SK-N-SH (cell line): ENCODE results near the gene TXNRD2. TPM values are rescaled to one million over a fixed set of nuclear protein-coding genes. Genes with fewer than 3 reads are reported as not detected.

Source experiments
- CTCF ChIA-PET: fragments of 300-600, 350-600 bp; formaldehyde crosslinking; extraction: SDS; loops from one replicate; lab custom pipeline; 2021; lab: Yijun Ruan, JAX
- POLR2A ChIA-PET: fragments of 350-600 bp; sonication (Branson Sonifier 250); formaldehyde crosslinking; extraction: SDS; loops from one replicate; lab custom pipeline; 2020; ENCODE audit warnings: antibody characterized with exemption, inconsistent platforms; lab: Yijun Ruan, JAX
- DNase-seq: peaks from one replicate; pipeline ENCODE4 v3.0.0; 2012
- H2AFZ ChIP-seq: fragments of 200-600 bp; sonication (generic); 2 replicates; pipeline ENCODE4 v1.8.1; 2016; ENCODE audit warnings: antibody characterized with exemption, mild to moderate bottlenecking, low read depth
- H3F3A ChIP-seq: fragments of 200-600 bp; sonication (generic); replicated peaks from 2 replicates; pipeline ENCODE3; 2016; ENCODE audit warnings: antibody characterized with exemption, mild to moderate bottlenecking; ENCODE audit not compliant: insufficient read depth
- H3K27ac ChIP-seq, 2 experiments: fragments of 200-500 bp in 1 of 2; fragments of 200-600 bp in 1 of 2; sonication (Bioruptor generic) in 1 of 2; sonication (generic), shearing (Covaris generic) in 1 of 2; 2 replicates each; pipeline versions ENCODE4 v1.5.1 to v1.6.1; 2014 to 2016; ENCODE audit warnings: low read depth in 2 of 2, inconsistent platforms in 1 of 2, low read length in 1 of 2, mild to moderate bottlenecking in 1 of 2, mixed read lengths in 1 of 2
- H3K27me3 ChIP-seq: fragments of 200-600 bp; sonication (generic), shearing (Covaris generic); 2 replicates; pipeline ENCODE4 v1.6.1; 2016; ENCODE audit warnings: mixed run types; ENCODE audit not compliant: insufficient read depth
- H3K36me3 ChIP-seq, 2 experiments: fragments of 200-500 bp in 1 of 2; fragments of 200-600 bp in 1 of 2; sonication (Bioruptor generic) in 1 of 2; sonication (generic) in 1 of 2; replicated peaks in 1 of 2; 2 replicates each; pipeline versions ENCODE3 to v1.5.1; 2014 to 2016; ENCODE audit warnings: low read length in 1 of 2, mild to moderate bottlenecking in 1 of 2; ENCODE audit not compliant: insufficient read depth in 2 of 2, control insufficient read depth in 1 of 2
- H3K4me1 ChIP-seq, 2 experiments: fragments of 200-500 bp in 1 of 2; fragments of 200-600 bp in 1 of 2; sonication (Bioruptor generic) in 1 of 2; sonication (generic), shearing (Covaris generic) in 1 of 2; 2 replicates each; pipeline versions ENCODE4 v1.5.1 to v1.6.1; 2014 to 2016; ENCODE audit warnings: low read depth in 1 of 2, low read length in 1 of 2, mixed run types in 1 of 2; ENCODE audit not compliant: insufficient read depth in 2 of 2, control insufficient read depth in 1 of 2
- H3K4me2 ChIP-seq: fragments of 200-600 bp; sonication (generic), shearing (Covaris generic); 2 replicates; pipeline ENCODE4 v1.6.1; 2017; ENCODE audit warnings: mixed run types
- H3K4me3 ChIP-seq, 2 experiments: fragments of 200-500 bp in 1 of 2; fragments of 200-600 bp in 1 of 2; sonication (Bioruptor generic) in 1 of 2; sonication (generic), shearing (Covaris generic) in 1 of 2; 2 replicates each; pipeline versions ENCODE4 v1.5.1 to v1.8.1; 2014 to 2016; ENCODE audit warnings: low read depth in 2 of 2, inconsistent platforms in 1 of 2, low read length in 1 of 2, mild to moderate bottlenecking in 1 of 2, mixed read lengths in 1 of 2, moderate library complexity in 1 of 2
- H3K79me2 ChIP-seq: fragments of 200-600 bp; sonication (generic); 2 replicates; pipeline ENCODE4 v1.8.1; 2017; ENCODE audit warnings: mild to moderate bottlenecking; ENCODE audit not compliant: insufficient read depth
- H3K9ac ChIP-seq: fragments of 200-600 bp; sonication (generic); 2 replicates; pipeline ENCODE4 v1.6.1; 2017; ENCODE audit warnings: mixed run types
- H3K9me2 ChIP-seq: fragments of 200-600 bp; sonication (generic); 2 replicates; pipeline ENCODE4 v1.6.1; 2017; ENCODE audit warnings: mixed run types
- H3K9me3 ChIP-seq: fragments of 200-600 bp; sonication (generic); 2 replicates; pipeline ENCODE4 v1.6.1; 2017; ENCODE audit warnings: mixed run types, mild to moderate bottlenecking, moderate library complexity
- H4K20me1 ChIP-seq: fragments of 200-600 bp; sonication (generic); 2 replicates; pipeline ENCODE4 v1.6.1; 2017; ENCODE audit warnings: mild to moderate bottlenecking, mixed run types; ENCODE audit not compliant: insufficient read depth
- EP300 ChIP-seq, 2 experiments: IDR thresholded peaks; 2 replicates each; pipeline versions ENCODE4 v1.4.0 to v1.6.1; 2012; ENCODE audit warnings: borderline replicate concordance in 1 of 2, low read depth in 1 of 2, low read length in 1 of 2
- FOSL2 ChIP-seq: IDR thresholded peaks from 2 replicates; pipeline ENCODE4 v1.4.0; 2012; ENCODE audit warnings: low read depth, mild to moderate bottlenecking, moderate library complexity, borderline replicate concordance
- FOXJ3 ChIP-seq: sonication (generic); formaldehyde crosslinking; IDR thresholded peaks from 2 replicates; pipeline ENCODE4 v1.5.1; 2020; ENCODE audit warnings: mild to moderate bottlenecking, missing genetic modification reagents
- GATA2 ChIP-seq: sonication (generic); formaldehyde crosslinking; IDR thresholded peaks from 2 replicates; pipeline ENCODE4 v1.5.0; 2020; ENCODE audit warnings: mild to moderate bottlenecking, missing genetic modification reagents
- JUND ChIP-seq: IDR thresholded peaks from 2 replicates; pipeline ENCODE4 v1.4.0; 2012
- MEF2A ChIP-seq: IDR thresholded peaks from 2 replicates; pipeline ENCODE4 v1.4.0; 2012; ENCODE audit warnings: low read depth, borderline replicate concordance
- NFIC ChIP-seq: IDR thresholded peaks from 2 replicates; pipeline ENCODE4 v1.4.0; 2012; ENCODE audit warnings: borderline replicate concordance
- NRF1 ChIP-seq: IDR thresholded peaks from 2 replicates; pipeline ENCODE4 v1.6.1; 2012; ENCODE audit warnings: low read depth, mild to moderate bottlenecking, low read length
- PBX3 ChIP-seq: IDR thresholded peaks from 2 replicates; pipeline ENCODE4; 2012
- POLR2AphosphoS5 ChIP-seq: IDR thresholded peaks from 2 replicates; pipeline ENCODE4 v1.6.1; 2012; ENCODE audit warnings: low read depth, low read length
- RCOR1 ChIP-seq: fragments of 150-350 bp; IDR thresholded peaks from 2 replicates; pipeline ENCODE4 v1.6.1; 2017; ENCODE audit warnings: antibody characterized with exemption, low read length
- REST ChIP-seq: IDR thresholded peaks from 2 replicates; pipeline ENCODE4 v1.6.1; 2012; ENCODE audit warnings: mild to moderate bottlenecking, low read depth, low read length, moderate library complexity
- RFX5 ChIP-seq: IDR thresholded peaks from 2 replicates; pipeline ENCODE4 v1.6.1; 2012; ENCODE audit warnings: mild to moderate bottlenecking, improper control_type of control experiment, low read length
- SMC3 ChIP-seq: IDR thresholded peaks from 2 replicates; pipeline ENCODE4 v1.6.1; 2012; ENCODE audit warnings: low read depth, low read length, improper control_type of control experiment
- TAF1 ChIP-seq: IDR thresholded peaks from 2 replicates; pipeline ENCODE4 v1.6.1; 2012; ENCODE audit warnings: low read depth, mild to moderate bottlenecking, low read length, moderate library complexity, borderline replicate concordance
- TCF12 ChIP-seq: IDR thresholded peaks from 2 replicates; pipeline ENCODE4 v1.4.0; 2012
- TEAD4 ChIP-seq: IDR thresholded peaks from 2 replicates; pipeline ENCODE4 v1.4.0; 2012; ENCODE audit warnings: mild to moderate bottlenecking, borderline replicate concordance; ENCODE audit not compliant: insufficient read depth
- USF2 ChIP-seq: fragments of 150-350 bp; IDR thresholded peaks from 2 replicates; pipeline ENCODE4 v1.6.1; 2017; ENCODE audit warnings: antibody characterized with exemption, low read length, low read depth, borderline replicate concordance
- WGBS: methylation state at CpG from one replicate; pipeline ENCODE4 v1.1.6; 2017; ENCODE audit warnings: low lambda C conversion rate; 5-methylcytosine and 5-hydroxymethylcytosine counted together
- polyA plus RNA-seq, 3 experiments: library from polyadenylated mRNA; depleted of rRNA; stranded (reverse); fragments of >200 nt; gene quantifications; 2 replicates each; pipeline ENCODE4 v1.2.3, GENCODE V29; 2012

Gene TXNRD2
- polyA plus RNA-seq, 1 of the 3 experiments (the other 2 are of a cell fraction), result 34.7 TPM

GRCh38 chr22:19846620-19847344 is 94.8 kb downstream of the TXNRD2 start:
- Histone ChIP-seq H3K9ac (no peak overlapping the region), H3K4me1 (peaks cover 35 to 42% of the 10 kb centered on the region in 2 experiments; a peak in 3 of 4 replicates), H3K27me3 (no peaks in the 10 kb centered on the region), H3K9me2 (no peaks in the 10 kb centered on the region), H2AFZ (no peak overlapping the region), H3K4me2 (no peak overlapping the region), H3K79me2 (peaks cover 61% of the 10 kb centered on the region), H3K4me3 (no peak overlapping the region), H3K27ac (no peak overlapping the region), H3K9me3 (no peaks in the 10 kb centered on the region), H3F3A (peaks cover 37% of the 10 kb centered on the region), H4K20me1 (peaks cover 10% of the 10 kb centered on the region; the same call in 1 of the 2 replicates), H3K36me3 (peaks cover 15 to 20% of the 10 kb centered on the region in 2 experiments)
- no peak for DNase-seq
- ChIA-PET CTCF (interaction anchor here (1.1 kb wide), 1 partner anchor 116 kb away, joined by 4 read pairs; no protein-coding TSS in a partner anchor), POLR2A (no interaction called here)
- WGBS, result 95% methylated on average over 7 of the region's 9 CpGs
- no peak for TF ChIP-seq TEAD4
- no peak for TF ChIP-seq EP300 (IDR thresholded peaks at IDR 0.05; ENCODE audit: borderline replicate concordance in 1 of 2, low read depth in 1 of 2, low read length in 1 of 2)
- TF ChIP-seq USF2, result no peak
- TF ChIP-seq TAF1, result no peak
- no peak for TF ChIP-seq NFIC
- TF ChIP-seq MEF2A, result no peak

GRCh38 chr22:19845054-19845722 is 96.4 kb downstream of the TXNRD2 start:
- peaks cover 48% of the 10 kb centered on the region; the same call in 1 of the 2 replicates for H3K79me2 ChIP-seq
- DNase-seq, result peak; percentile 39
- peak overlapping the region; percentile 64 for H3K4me2 ChIP-seq
- no peaks in the 10 kb centered on the region for H3K9me2 ChIP-seq
- peaks cover 35 to 44% of the 10 kb centered on the region in 2 experiments; a peak in 3 of 4 replicates for H3K4me1 ChIP-seq
- H4K20me1 ChIP-seq, result peaks cover 5% of the 10 kb centered on the region; the same call in 1 of the 2 replicates
- H2AFZ ChIP-seq, result peak overlapping the region; percentile 64; the same call in 1 of the 2 replicates
- H3K27me3 ChIP-seq, result no peaks in the 10 kb centered on the region
- H3K9me3 ChIP-seq, result no peaks in the 10 kb centered on the region
- ChIA-PET CTCF (interaction anchor here (1.0 to 1.3 kb wide), 4 partner anchors 10 to 115 kb away, joined by 3 to 5 read pairs (median 3); no protein-coding TSS in a partner anchor), POLR2A (interaction anchor here (0.9 to 1.4 kb wide), 3 partner anchors 9 to 32 kb away, joined by 3 to 8 read pairs (median 3); partner anchors contain the start of genes GNB1L and RTL10)
- H3K36me3 ChIP-seq, result peaks cover under 1 to 12% of the 10 kb centered on the region in 2 experiments
- no peak overlapping the region for H3K4me3 ChIP-seq
- 90% methylated on average over 4 of the region's 8 CpGs for WGBS
- peak overlapping the region; percentile 66 to 92 for H3K27ac ChIP-seq
- H3K9ac ChIP-seq, result peak overlapping the region; percentile 16; the same call in 1 of the 2 replicates
- H3F3A ChIP-seq, result peaks cover 38% of the 10 kb centered on the region
- TF ChIP-seq RCOR1 (no peak), FOXJ3 (CRISPR knock-in tag) (no peak), PBX3 (no peak), TCF12 (no peak), REST (no peak), JUND (no peak), RFX5 (no peak), MEF2A (no peak), EP300 (IDR thresholded peaks at IDR 0.05; ENCODE audit: borderline replicate concordance in 1 of 2, low read depth in 1 of 2, low read length in 1 of 2) (no peak), FOSL2 (no peak), GATA2 (CRISPR knock-in tag) (no peak), NRF1 (no peak), SMC3 (no peak), POLR2AphosphoS5 (no peak)
